ENCODE results near the gene PPP1R26. TPM values are rescaled to one million over a fixed set of nuclear protein-coding genes. Genes with fewer than 3 reads are reported as not detected.
"Not testable (repeated sequence)": the region's sequence is repeated elsewhere in the genome, so short reads cannot be mapped to it uniquely, and the experiment has no call there.

Gene PPP1R26, protein sequence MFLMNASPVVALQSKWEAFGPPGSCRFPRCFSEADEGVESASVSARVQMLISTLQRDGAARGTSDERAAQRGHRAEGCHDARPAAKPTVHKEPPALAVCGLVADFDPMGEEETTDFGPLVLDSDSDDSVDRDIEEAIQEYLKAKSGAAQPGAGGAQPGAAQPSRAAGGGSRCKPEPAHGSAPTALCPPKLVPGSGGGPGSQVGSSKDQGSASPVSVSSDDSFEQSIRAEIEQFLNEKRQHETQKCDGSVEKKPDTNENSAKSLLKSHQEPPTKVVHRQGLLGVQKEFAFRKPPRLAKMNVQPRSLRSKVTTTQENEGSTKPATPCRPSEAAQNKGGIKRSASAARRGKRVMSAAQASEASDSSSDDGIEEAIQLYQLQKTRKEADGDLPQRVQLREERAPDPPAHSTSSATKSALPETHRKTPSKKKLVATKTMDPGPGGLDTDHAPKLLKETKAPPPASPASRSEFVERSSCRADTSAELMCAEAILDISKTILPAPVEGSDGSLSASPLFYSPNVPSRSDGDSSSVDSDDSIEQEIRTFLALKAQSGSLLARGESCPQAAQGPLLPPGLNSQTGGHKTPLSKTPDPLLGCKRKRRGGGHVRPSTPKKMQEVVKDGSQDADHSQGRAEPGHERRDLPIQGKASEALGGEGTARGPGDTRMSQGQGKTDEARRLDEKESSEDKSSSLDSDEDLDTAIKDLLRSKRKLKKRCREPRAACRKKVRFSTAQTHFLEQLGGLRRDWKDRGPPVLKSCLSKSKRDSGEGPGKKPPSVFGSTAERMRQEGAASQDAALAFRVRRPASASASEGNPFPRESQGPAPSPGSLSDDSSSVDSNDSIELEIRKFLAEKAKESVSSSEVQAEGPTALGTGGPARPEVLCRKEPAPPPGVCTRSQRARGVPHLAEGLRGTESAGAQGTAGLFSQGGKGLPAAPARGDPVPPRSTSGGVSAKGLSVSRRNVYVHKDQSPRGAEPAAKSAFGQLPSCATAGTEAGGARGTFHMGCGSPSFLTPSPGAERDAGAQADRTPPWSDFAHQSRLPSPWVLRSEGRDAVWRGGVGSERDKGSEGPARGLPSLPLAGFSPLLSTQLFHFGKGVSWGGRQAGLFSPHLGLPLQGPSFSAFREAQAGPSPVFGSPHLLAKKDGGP (N-terminal part only)
- 9.2 and 10.3 TPM in 2 replicates for total RNA-seq (2014; rRNA removed; shearing (Covaris generic))

DNA sequence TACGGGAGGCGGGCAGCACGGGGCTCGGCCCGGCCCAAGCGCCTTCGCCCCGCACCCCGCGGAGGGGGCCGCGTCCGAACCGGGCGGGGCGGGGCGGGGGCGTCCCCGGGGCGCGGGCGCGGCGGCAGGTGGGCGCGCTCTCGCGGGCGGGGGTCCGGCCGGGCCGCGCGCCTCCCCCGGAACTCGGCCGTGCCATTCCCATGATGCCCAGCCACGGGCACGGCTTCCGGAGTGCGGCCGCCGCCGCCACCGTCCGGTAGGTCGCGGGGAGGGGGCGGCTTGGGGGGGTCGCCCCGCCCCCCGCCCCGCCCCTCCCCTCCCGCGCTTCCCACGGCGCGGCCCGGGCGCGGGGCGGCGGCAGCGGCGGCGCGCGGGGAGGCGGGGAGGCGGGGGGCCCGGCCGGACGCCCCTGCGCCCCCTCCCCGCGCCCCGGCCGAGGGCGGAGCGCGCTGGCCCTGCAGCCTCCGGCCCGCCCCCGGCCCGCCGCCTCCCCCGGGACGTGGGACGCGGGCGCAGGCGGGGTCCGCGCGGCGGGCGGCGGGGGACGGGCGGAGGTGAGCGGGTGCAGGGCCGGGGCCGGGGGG, at the start of gene PPP1R26:
Gene PPP1R26, plus strand, starts transcription at position 314 of the 584 bp plus-strand sequence. CDS start 4,729 bp downstream, outside the sequence.
- peak; percentile 31 for DNase-seq (ENCODE audit: low spot score)

DNA sequence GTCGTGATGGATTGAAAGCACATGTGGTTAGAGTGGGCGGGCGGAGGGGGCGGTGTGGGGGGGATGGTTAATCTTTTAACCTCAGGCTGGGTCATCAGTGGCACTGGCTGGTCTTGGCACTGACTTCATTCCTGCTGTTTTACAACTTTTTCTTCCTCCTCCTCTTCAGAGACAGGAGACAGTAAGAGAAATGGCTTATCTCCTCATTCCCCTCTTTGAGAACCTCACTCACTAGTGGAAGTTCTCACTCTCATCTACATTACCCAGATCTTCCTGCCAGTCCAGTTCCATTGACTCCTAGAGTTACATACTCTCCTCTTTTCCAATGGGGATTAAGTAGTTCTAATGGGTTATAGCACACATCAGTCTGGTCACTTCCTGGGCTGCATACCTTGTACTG, 42.3 kb upstream of the PPP1R26 start:
- DNase-seq (ENCODE audit: low spot score) = no peak

DNA sequence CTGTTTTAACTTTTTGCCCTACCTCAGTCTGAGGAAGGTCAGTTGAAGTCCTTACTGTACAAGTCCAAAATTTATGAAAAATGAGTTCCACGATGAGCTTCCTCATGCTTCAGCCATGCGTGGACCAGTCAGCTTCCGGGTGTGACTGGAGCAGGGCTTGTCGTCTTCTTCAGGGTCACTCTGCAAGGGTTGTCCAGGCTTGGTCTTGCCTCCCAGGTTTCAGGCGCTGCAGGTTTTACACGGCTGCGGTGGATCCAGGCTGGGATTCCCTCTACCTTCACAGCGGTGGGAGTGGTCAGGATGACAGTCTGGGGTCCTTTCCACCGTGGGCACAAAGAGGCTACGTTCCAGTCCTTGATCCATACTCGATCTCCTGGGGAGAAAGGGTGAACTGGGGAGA, 41.9 kb upstream of the PPP1R26 start:
- DNase-seq (ENCODE audit: low spot score) = not testable (repeated sequence)

DNA sequence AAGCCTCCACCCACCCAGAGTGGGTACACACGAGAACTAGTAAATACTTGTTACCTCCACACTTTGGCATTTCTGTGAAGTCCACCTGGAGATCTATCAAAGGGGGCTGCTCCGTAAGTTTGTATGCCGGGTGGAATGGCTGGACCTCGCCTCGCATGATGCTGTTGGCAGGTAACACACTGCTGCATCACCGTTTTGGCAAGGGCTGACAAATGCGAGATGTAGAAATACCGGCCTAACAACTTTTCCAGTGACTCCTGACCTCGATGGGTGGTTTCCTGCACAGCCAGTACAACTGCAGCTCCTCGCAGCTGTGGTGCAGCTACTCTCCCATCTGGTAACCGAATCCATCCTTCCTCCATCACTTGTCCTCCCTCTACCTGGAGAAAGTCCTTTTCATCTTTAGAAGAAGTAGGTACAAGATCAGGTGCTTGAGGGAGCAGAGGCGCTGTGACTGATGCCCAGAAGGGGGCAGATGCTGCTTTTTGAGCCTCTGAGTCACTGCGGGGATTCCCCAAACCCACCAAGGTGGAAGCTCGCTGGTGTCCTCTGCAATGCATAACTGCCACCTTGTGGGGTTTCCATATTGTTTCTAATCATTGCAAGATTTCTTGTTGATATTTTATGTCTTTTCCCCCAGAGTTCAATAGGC, 40.9 kb upstream of the PPP1R26 start:
- DNase-seq (ENCODE audit: low spot score) = not testable (repeated sequence)

DNA sequence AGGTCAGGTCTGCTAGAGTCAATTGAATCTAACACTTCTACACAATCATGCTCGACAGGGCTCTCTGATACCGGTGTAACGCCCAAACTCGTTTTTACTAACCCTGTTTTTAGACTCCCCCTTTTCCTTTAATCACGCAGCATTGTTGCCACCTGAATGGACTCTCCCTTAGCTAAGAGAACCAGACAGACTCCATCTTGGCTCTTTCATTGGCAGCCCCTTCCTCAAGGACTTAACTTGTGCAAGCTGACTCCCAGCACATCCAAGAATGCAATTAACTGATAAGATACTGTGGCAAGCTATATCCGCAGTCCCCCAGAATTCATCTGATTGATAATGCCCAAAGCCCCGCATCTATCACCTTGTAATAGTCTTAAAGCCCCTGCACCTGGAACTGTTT, 40.1 kb upstream of the PPP1R26 start:
- DNase-seq (ENCODE audit: low spot score) = not testable (repeated sequence)

DNA sequence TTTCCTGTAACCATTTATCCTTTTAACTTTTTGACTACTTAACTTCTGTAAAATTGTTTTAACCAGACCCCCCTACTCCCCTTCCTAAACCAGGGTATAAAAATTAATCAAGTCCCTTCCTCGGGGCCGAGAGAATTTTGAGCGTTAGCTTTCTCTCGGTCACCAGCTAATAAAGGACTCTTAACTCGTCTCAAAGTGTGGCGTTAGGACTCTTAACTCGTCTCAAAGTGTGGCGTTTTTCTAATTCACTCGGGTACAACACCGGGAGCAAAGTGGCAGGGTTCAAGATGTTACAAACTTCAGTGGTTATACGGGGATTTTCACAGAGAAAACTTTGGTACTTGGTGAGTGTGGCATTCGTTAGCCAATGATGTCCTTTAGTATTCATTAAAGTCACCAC, 39.7 kb upstream of the PPP1R26 start:
- no peak for DNase-seq (ENCODE audit: low spot score)

DNA sequence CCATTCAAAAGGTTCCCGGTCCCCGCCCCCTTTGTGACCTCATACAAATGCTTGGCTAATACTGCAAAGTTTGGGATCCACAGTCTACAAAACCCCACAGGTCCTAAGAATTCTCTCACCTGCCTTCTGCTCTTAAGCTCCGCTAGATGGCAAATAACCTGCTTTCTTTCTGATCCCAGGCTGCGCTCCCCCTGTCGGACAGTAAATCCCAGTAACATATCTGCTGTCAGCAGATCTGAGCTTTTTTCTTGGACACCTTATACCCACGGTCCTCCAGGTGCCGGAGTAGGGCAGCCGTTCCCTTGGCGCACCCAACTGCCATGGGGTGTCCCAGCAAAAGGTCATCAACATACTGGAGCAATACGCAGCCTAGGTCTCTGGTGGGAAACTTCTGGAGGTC, 39.0 kb upstream of the PPP1R26 start:
- no peak for DNase-seq (ENCODE audit: low spot score)

DNA sequence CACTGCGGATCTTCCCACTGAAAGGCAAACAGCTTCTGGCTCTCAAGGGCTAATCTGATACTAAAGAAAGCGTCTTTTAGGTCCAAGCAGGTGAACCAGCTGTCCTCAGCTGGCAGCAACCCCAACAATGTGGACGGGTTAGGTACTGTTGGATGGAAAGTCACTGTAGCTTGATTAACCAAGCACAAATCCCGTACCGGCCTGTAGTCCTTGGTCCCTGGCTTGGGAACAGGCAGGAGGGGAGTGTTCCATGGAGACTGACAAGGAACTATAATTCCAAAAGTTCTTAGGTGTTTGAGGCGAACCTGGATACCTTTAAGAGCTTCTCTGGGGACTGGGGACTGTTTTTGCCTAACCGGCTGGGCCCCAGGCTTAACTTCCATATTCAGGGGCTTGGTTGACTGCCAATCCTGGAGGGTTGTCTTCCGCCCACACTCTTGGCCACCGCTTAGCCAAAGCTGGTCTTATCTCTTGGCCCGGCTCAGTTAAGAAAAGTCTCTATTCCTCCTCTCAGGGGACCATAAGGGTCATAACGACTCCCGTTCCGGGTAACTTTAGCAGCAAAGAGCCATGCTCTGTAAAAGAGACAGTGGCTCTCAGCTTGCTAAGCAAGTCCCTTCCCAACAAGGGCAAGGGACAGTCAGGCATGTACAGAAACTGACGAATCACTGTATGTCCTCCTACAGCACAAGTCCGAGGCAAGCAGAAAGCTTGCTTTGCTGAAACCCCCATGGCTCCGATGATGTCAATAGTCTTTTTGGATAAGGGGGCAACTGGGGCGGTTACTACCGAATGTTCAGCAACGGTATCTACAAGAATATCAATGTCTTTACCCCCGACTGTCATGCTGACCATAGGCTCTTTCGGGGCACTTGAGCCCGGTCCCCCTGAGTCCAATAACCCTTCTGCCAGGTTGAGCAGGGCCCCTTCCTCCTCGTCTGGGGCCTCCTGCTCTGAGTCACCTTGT, 38.2 kb upstream of the PPP1R26 start:
- DNase-seq (ENCODE audit: low spot score) = peak; percentile 71

DNA sequence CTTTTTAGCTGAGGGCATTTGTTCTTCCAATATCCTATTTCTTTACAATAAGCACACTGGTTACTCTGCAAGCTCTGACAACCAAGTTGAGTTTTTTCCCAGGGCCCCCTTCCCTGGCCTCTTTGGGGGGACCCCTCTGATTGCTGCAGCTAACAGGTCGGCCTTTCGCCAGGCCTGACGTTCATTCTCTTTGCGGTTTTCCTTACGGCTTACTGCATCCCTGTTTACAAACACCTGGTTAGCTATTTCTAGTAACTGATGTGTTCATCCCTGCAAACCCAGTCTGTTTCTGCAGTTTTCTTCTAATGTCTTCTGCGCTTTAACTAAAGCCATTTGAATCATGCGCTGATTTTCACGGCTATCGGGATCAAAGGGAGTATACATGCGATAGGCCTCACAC, 37.5 kb upstream of the PPP1R26 start:
- DNase-seq (ENCODE audit: low spot score) = no peak

DNA sequence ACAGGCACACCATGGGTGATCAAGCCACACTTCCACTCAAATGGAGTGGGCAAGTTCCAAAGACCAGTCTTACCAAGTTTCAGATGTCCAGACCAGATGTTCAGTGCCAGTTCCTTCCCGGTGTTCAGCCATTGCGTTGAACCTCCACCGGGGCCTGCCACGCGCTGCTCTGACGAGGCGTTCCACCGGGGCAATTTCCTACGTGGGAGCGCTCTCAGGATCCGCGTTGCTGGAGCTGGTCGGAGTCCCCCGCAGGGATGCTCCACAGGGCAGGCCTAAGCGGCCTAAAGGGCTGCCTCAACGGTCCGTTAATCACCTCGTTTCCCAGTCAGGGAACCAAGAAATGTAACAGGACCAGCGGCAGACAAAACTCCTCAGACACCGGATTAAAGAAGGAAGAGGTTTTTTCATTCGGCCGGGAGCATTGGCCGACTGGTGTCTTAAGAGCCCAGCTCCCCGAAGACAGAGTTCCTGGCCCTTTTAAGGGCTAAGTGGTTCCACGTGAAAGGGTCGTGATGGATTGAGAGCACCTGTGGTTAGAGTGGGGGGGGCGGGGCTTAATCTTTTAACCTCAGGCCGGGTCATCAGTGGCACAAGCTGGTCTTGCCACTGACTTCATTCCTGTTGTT, 35.7 kb upstream of the PPP1R26 start:
- DNase-seq (ENCODE audit: low spot score) = no peak

DNA sequence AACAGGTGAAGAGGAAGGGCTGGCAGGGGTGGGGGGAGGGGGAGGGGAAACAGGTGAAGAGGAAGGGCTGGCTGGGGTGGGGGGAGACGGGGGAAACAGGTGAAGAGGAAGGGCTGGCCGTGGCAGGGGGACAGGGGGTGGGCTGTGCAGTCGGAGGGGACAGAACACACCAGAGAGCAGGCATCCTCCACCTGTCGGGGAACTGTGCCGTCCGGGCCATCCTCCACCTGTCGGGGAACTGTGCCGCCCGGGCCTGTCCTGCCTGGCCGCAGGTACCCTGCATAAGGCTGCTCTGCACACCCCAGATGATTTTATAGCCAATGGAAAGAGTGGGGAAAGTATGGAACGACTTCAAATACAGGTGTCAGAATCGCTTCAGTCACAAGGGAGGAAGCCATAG, 32.5 kb upstream of the PPP1R26 start:
- DNase-seq (ENCODE audit: low spot score) = no peak

DNA sequence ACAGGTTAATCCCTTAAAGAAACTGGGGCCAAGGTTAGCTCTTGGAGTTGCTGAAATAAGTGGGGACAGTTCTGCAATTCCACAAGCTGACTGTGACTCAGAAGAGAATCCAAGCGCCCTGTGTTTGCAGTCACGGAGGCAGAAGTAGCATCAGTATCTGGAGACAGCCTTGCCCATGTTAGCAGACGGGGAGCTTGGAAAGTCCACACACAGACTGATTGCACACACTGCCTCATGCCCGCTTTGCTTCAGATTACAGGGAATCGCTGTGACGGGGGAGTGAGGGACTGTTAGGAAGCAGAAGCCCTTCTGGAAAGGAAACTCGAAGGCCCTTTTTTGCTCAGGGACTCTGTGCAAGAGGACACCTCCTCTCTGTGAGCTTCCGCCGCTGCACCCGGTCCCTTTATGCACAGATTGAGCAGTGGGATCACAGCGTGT, 30.9 kb upstream of the PPP1R26 start:
- no peak for DNase-seq (ENCODE audit: low spot score)

DNA sequence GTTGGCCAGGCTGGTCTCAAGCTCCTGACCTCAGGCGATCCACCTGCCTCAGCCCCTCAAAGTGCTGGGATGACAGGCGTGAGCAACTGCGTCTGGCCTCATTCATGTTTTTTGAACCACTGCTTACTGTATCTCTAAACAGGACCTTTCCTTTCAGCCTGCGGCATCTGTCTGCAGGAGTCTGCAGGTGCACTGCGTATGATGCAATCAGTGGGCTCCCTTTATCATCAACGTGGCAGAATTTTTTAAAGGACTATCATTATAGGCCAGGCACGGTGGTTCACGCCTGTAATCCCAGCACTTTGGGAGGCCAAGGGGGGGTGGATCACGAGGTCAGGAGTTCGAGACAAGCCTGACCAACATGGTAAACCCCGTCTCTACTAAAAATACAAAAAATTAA, 30.1 kb upstream of the PPP1R26 start:
- not testable (repeated sequence) for DNase-seq (ENCODE audit: low spot score)

DNA sequence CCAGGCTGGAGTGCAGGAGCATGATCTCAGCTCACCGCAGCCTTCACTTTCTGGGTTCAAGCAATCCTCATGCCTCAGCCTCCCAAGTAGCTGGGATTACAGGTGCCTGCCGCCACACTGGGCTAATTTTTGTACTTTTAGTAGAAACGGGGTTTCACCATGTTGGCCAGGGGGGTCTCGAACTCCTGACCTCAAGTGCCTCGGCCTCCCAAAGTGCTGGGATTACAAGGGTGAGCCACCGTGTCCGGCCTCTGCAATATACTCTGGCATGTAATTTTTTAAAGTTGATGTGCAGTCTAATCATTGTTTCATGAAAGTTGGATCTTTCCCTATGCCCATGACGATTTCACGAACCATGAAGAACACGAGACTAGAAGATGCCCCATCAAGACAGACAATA, 28.6 kb upstream of the PPP1R26 start:
- DNase-seq (ENCODE audit: low spot score) = no peak

DNA sequence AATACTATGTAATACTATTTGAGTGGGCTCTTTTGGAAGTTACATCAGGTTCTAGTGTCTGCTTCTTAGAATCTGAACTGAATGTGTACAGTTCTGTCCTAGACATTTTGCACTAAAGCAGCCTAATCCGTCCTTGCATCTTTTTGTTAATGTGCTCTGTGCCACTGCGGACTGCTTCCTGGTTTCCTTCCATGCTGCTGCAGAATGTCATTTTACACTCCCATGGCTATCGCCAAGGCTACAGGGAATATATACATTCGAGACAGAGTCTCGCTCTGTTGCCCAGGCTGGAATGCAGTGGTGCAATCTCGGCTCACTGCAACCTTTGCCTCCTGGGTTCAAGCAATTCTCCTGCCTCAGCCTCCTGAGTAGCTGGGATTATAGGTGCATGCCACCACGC, 27.7 kb upstream of the PPP1R26 start:
- DNase-seq (ENCODE audit: low spot score) = not testable (repeated sequence)

DNA sequence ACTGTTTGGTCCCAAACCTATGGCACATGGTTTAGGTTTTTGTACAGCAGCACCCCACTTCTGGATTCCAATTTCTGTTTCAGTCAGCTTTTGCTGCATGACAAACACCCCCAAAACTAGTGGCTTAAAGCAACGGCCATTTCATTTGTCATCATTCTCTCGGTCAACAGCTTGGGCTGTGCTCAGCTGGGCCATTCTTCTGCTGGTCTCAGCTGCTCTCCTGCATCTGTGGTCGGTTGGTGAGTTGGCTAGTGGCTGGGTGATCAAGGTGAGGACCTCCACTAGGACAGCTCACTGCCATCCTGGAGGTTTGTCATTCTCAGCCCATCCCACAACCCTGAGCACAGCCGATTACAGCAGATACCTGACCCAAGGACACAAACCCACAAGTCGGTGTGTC, 24.8 kb upstream of the PPP1R26 start:
- DNase-seq (ENCODE audit: low spot score) = no peak

DNA sequence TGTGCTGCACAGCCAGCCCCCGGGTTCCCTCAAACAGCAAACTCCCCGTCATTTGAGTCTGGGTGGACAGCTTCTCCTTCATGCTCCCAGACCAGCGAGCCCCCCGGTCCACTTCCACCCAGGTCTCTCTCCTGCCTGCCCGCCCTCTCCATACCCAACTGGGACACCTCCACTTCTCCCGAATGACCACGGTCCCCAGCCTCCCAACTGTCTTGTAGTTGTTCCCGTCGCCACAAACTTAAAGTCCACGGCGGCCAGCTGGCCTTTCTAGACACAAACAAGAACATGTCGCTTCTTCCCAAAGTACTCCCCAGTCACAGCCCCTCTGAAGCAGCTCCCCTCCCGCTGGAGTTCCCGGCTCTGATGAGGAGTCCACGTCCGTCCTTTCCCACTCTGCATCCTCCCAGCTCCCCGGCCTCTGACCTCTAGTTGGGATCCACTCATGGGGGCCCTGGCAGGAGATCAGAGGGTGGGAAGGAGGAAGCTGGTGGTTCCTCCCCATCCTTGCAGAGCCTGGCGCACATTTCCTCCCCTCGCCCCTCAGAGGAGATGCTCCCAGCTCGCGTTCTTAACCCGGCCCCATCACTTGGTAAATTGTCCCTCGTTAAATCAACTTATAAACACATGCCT, 24.1 kb upstream of the PPP1R26 start:
- DNase-seq (ENCODE audit: low spot score) = no peak

DNA sequence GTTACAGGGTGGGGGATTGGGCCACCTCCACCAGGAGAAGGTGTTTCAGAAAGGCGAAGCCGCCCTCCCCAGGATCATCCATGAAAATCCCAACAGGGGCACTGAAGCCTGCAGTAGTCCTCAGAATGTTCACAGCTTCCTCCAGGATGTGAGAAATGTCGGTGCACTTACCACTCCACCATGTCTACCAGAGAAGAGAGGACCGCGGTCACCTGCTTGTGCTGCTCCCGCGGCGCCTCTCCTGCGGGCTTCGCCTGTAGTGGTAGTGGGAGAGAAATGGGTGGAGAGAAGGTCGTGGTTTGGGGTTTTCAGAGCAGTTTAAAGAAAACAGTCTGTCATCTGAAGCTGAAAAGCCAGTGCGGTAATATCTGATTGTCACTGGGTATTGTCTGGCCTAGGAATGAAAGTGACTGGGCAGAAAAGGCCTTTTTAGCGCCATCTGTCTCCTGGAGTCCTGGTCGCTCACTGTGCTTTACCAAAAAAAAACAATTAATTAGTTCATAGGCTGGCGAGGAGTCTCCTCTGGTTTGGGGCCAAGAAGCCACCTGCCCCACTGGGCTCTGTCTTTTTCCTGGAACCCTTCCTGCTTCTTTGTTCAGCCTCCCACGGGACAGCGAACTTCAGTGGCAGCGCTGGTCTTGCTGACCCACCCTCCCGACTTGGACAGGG, 23.0 kb upstream of the PPP1R26 start:
- no peak for DNase-seq (ENCODE audit: low spot score)

Data from H4 (cell line).